ENCODE results near the gene NDUFAF2.

- no peak for TF ChIP-seq CTCF (IDR thresholded peaks at IDR 0.05; ENCODE audit: insufficient read depth, low read length, poor library complexity, severe bottlenecking)
- no peak for TF ChIP-seq EZH2phosphoT487 (conservative IDR thresholded peaks at IDR 0.05; ENCODE audit: low read length)
Observed at GRCh38 chr5:61089351-61089750, 144.3 kb downstream of the NDUFAF2 start.

Measured in SU-DHL-6 (cell line).